Adrenal gland (tissue), 5 donors: ENCODE data around the gene HOXD10.

ENCODE experiments used
- POLR2A ChIP-seq, 2 donors: fragments of 450-650 bp; IDR thresholded peaks; one replicate each; pipeline ENCODE4 v1.6.1; 2017; ENCODE audit warnings: antibody characterized with exemption in 2 of 2, mild to moderate bottlenecking in 2 of 2, moderate library complexity in 1 of 2
- TF ChIP-seq, protein P1 (sequence below), 6 experiments: fragments of 450-650 bp in 4 of 6; fragments of 200-600 bp in 2 of 6; sonication (generic) in 1 of 6; IDR thresholded peaks; 1 replicate in 5 of 6; 2 replicates in 1 of 6; pipeline versions ENCODE4 v1.5.1 to v1.8.0; 2016 to 2021; ENCODE audit warnings: antibody characterized with exemption in 6 of 6, mild to moderate bottlenecking in 2 of 6, moderate library complexity in 1 of 6
- donor health status: DM: no; HTN: no; CAD: no.

DNA sequence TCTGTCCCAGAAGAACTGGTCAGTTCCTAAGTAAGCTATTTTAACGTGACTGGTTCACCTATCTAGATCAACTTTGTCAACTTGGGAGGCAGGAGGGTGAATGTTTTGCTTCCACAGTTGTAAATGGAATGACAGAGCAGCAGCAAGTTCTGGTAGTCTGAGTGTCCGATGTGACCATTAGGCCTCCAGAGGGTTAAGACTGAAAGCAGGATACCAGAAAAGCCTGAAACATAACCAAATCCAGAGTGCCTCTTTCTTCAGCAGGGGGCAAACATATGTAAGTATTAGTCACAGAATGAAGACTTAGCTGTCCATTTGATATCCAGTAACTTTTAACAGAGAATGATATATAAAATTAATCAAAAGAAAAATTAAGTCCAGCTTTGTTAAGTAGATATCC lies 49.7 kb downstream of the HOXD10 start:
- TF ChIP-seq, protein P1, sequence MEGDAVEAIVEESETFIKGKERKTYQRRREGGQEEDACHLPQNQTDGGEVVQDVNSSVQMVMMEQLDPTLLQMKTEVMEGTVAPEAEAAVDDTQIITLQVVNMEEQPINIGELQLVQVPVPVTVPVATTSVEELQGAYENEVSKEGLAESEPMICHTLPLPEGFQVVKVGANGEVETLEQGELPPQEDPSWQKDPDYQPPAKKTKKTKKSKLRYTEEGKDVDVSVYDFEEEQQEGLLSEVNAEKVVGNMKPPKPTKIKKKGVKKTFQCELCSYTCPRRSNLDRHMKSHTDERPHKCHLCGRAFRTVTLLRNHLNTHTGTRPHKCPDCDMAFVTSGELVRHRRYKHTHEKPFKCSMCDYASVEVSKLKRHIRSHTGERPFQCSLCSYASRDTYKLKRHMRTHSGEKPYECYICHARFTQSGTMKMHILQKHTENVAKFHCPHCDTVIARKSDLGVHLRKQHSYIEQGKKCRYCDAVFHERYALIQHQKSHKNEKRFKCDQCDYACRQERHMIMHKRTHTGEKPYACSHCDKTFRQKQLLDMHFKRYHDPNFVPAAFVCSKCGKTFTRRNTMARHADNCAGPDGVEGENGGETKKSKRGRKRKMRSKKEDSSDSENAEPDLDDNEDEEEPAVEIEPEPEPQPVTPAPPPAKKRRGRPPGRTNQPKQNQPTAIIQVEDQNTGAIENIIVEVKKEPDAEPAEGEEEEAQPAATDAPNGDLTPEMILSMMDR (IDR thresholded peaks at IDR 0.05): no peak
- no peak for TF ChIP-seq POLR2A (IDR thresholded peaks at IDR 0.05)
